Measurements from ENCODE around the gene PPP1R1B. TPM values are rescaled to one million over a fixed set of nuclear protein-coding genes. Genes with fewer than 3 reads are reported as not detected.

Gene PPP1R1B
- total RNA-seq, 1 experiment from 2014 or later, result not detected

- Histone ChIP-seq H3K4me1 (replicated peaks; ENCODE audit: insufficient read depth) (no peaks in the 10 kb centered on the region), H3K79me2 (ENCODE audit: low read depth) (no peaks in the 10 kb centered on the region), H3K9me3 (ENCODE audit: insufficient read depth, low read depth) (no peaks in the 10 kb centered on the region), H3K4me3 (no peak overlapping the region), H3K27me3 (ENCODE audit: insufficient read depth, low read depth) (peaks cover 54% of the 10 kb centered on the region), H3K36me3 (ENCODE audit: low read depth) (no peaks in the 10 kb centered on the region), H4K20me1 (ENCODE audit: insufficient read depth) (no peaks in the 10 kb centered on the region), H3K9me2 (ENCODE audit: insufficient read depth) (no peaks in the 10 kb centered on the region), H3F3A (ENCODE audit: insufficient read depth, low read depth) (no peaks in the 10 kb centered on the region), H3K4me2 (no peak overlapping the region), H3K27ac (no peak overlapping the region), H2AFZ (no peak overlapping the region)
- DNase-seq, result no peak
- no TSS peak for BruUV-seq (replicated peaks)
- TF ChIP-seq, protein P1, sequence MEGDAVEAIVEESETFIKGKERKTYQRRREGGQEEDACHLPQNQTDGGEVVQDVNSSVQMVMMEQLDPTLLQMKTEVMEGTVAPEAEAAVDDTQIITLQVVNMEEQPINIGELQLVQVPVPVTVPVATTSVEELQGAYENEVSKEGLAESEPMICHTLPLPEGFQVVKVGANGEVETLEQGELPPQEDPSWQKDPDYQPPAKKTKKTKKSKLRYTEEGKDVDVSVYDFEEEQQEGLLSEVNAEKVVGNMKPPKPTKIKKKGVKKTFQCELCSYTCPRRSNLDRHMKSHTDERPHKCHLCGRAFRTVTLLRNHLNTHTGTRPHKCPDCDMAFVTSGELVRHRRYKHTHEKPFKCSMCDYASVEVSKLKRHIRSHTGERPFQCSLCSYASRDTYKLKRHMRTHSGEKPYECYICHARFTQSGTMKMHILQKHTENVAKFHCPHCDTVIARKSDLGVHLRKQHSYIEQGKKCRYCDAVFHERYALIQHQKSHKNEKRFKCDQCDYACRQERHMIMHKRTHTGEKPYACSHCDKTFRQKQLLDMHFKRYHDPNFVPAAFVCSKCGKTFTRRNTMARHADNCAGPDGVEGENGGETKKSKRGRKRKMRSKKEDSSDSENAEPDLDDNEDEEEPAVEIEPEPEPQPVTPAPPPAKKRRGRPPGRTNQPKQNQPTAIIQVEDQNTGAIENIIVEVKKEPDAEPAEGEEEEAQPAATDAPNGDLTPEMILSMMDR (conservative IDR thresholded peaks at IDR 0.05), result no peak
- no peak for TF ChIP-seq EZH2 (IDR thresholded peaks at IDR 0.05; ENCODE audit: low read depth)
- CTCF ChIA-PET, result no interaction called here
- POLR2A ChIA-PET (ENCODE audit: unreplicated experiment), result interaction anchor here (0.6 kb wide), 1 partner anchor 7 kb away, joined by 4 read pairs; no protein-coding TSS in a partner anchor
- intact Hi-C loops (cut with micrococcal nuclease; ENCODE audit: unreplicated experiment), result no loop called here
Measured at GRCh38 chr17:39593371-39593770, 33.4 kb upstream of the PPP1R1B start.

DNA sequence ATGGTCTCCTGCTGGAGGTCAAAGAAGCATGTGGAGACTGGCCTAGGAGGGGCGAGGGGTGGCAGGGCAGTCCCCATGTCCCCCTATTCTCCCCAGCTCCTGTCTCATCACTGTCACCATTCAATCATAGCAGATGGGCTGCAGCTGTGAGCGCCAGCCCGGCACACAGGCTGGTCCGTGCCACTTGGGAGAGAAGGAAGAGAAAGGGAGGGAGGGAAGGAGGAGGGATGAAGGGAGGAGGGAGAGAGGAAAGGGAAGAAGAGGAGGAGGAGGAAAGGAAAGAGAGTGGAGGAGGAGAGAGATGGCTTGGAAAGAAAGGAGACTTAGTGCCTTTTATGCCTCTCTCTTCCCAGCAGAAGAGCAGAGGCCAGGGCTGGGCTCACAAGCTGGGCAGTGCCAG, 31.5 kb upstream of the PPP1R1B start:
- peaks cover 68% of the 10 kb centered on the region for H3K27me3 ChIP-seq (ENCODE audit: insufficient read depth, low read depth)
- CTCF ChIA-PET, result no interaction called here
- intact Hi-C loops (cut with micrococcal nuclease; ENCODE audit: unreplicated experiment), result no loop called here

GRCh38 chr17:39595928-39596510, 30.7 kb upstream of the PPP1R1B start:
- H3F3A ChIP-seq (ENCODE audit: insufficient read depth, low read depth), result no peaks in the 10 kb centered on the region
- TF ChIP-seq, protein P1 (conservative IDR thresholded peaks at IDR 0.05), result no peak
- no peak for TF ChIP-seq EZH2 (IDR thresholded peaks at IDR 0.05; ENCODE audit: low read depth)
- H3K27me3 ChIP-seq (ENCODE audit: insufficient read depth, low read depth), result peaks cover 75% of the 10 kb centered on the region
- POLR2A ChIA-PET (ENCODE audit: unreplicated experiment), result interaction anchor here (0.7 kb wide), 1 partner anchor 365 kb away, joined by 6 read pairs; no protein-coding TSS in a partner anchor
- H3K4me1 ChIP-seq (replicated peaks; ENCODE audit: insufficient read depth), result no peaks in the 10 kb centered on the region
- H3K4me3 ChIP-seq, result no peak overlapping the region
- BruUV-seq (replicated peaks), result no TSS peak
- H3K79me2 ChIP-seq (ENCODE audit: low read depth), result no peaks in the 10 kb centered on the region
- DNase-seq, result no peak
- CTCF ChIA-PET, result no interaction called here
- intact Hi-C loops (cut with micrococcal nuclease; ENCODE audit: unreplicated experiment), result no loop called here
- H4K20me1 ChIP-seq (ENCODE audit: insufficient read depth), result no peaks in the 10 kb centered on the region
- H3K27ac ChIP-seq, result no peak overlapping the region
- no peak overlapping the region for H2AFZ ChIP-seq
- H3K9me3 ChIP-seq (ENCODE audit: insufficient read depth, low read depth), result no peaks in the 10 kb centered on the region
- no peak overlapping the region for H3K4me2 ChIP-seq
- H3K9me2 ChIP-seq (ENCODE audit: insufficient read depth), result no peaks in the 10 kb centered on the region
- H3K36me3 ChIP-seq (ENCODE audit: low read depth), result no peaks in the 10 kb centered on the region

More for the DNA sequence above, 31.5 kb upstream of the PPP1R1B start:
- Histone ChIP-seq H3K79me2 (ENCODE audit: low read depth) (no peaks in the 10 kb centered on the region), H3F3A (ENCODE audit: insufficient read depth, low read depth) (no peaks in the 10 kb centered on the region), H3K4me1 (replicated peaks; ENCODE audit: insufficient read depth) (no peaks in the 10 kb centered on the region), H4K20me1 (ENCODE audit: insufficient read depth) (no peaks in the 10 kb centered on the region), H3K4me3 (no peak overlapping the region), H3K9me3 (ENCODE audit: insufficient read depth, low read depth) (no peaks in the 10 kb centered on the region), H2AFZ (no peak overlapping the region), H3K9me2 (ENCODE audit: insufficient read depth) (no peaks in the 10 kb centered on the region), H3K27ac (no peak overlapping the region), H3K36me3 (ENCODE audit: low read depth) (no peaks in the 10 kb centered on the region), H3K4me2 (no peak overlapping the region)
- DNase-seq, result no peak
- POLR2A ChIA-PET (ENCODE audit: unreplicated experiment), result interaction anchor here (0.7 kb wide), 1 partner anchor 364 kb away, joined by 6 read pairs; no protein-coding TSS in a partner anchor
- TF ChIP-seq EZH2 (IDR thresholded peaks at IDR 0.05; ENCODE audit: low read depth), result no peak
- TF ChIP-seq, protein P1 (conservative IDR thresholded peaks at IDR 0.05), result no peak
- no TSS peak for BruUV-seq (replicated peaks)

Measured in PC-9 (cell line).